Femur (tissue), 1 donor: Measurements from ENCODE around the gene TTC34.
A peak's percentile ranks its signal among the peaks of the same experiment; 100 is the strongest.

Experiments
- DNase-seq: peaks from one replicate; pipeline ENCODE4 v3.0.0-alpha.2; 2017

Gene TTC34

GRCh38 chr1:2810899-2811532 is 9.5 kb upstream of the TTC34 start:
- no peak for DNase-seq

GRCh38 chr1:2810281-2810680 is 8.8 kb upstream of the TTC34 start:
- DNase-seq, result no peak

GRCh38 chr1:2809656-2810055 is 8.2 kb upstream of the TTC34 start:
- no peak for DNase-seq

DNA sequence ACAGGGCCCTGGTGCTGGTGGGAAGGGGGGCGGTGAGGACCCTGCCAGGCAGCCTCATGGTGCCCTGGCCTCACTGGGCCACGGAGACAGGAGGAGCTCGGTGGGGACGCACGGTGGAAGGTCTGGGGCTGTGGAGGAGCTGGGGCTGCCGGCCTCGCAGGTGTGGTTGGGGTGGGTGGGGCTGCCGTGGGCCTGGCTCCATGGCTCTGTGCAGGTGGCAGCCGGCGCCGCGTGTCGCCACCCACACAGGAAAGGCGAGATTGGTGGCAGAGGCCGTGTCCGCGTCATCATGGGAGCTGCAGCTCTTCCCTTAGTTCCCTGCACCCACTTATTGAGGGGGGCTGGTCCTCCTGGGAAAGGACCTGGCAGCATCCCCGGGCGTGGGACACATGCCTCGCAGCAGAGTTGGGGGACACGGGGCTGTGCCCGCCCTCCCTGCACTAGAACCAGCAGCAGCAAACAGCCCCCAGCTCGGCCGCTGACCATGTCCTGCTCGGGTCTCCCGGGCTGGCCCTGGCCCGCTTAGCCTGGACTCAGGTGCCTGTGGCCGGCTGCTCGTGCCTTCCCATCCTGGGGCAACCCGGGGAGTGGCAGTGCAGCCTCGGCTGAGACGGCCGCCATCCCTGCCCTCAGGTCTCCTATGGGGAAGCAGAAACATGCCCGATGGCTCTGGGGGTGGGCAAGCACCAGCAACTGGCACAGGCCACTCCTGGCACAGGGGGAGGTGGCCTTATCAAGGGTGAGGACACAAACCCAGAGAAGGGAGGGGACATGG is 7.5 kb upstream of the TTC34 start:
- DNase-seq, result no peak

DNA sequence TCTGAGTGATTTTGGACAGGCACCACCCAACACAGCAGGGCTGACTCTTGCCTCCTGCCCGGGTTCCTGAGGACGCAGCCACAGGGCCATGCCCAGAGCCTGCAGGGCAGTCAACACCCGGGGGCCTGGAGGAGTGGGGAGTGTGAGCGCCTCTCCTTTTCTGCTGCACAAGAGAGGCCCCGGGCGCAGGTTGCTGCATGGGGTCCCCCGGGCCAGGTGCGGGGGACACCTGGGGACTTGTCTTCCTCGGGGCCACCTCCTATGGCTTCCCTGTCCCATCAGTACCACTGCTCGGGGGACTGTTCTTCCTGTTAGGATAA is 6.9 kb upstream of the TTC34 start:
- DNase-seq, result no peak

DNA sequence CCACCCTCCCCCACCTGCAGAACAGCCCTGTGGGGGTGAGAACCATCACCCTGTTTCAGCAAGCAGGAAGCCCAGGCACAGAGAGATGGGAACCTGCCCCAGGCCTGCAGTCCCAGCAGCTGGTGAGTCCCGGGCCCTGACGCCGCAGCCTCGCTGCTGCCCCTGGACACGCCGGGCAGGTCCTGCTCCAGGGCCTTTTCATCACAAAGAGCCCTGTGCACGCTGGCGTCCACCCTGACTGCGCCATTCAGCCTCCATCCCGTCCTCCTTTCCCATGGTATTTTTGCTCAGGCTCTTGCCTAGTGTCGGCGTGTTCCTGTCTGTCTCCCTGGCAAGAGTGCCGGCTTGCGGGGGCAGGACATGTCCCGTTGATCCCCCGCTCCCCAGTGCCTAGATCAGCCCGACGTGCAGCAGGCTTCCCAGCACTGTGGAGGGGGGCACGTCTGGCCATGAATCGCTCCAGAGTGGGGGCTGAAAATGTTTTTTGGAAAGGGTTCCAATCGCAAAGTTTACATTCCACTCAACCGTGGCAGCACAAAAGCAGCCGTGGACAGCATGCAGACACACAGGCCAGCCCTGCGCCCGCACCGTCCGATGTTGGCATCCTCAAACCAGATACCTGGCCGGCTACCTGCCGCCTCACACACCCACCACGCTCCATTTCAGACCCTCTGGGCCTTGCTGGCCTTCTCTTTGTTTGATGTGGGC is 6.3 kb upstream of the TTC34 start:
- no peak for DNase-seq

DNA sequence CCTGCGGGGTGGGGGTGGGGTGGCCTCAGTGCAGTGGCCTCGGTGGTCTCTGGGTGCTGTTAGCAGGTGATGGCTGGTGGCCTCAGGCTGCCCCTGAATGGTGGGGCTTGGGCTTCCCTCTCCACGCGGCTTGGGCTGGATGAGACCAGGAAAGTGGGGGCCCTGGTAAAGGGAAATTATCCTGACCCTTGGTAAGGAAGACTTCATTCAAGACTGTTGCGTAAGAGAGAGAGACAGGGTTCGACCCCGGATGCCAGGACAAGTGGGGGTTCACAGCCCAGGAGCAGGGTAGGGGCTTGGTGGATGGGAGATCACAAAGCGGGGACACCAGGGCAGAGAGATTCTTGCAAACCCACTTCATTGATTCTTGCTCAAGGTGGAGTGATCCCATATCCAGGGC is 5.5 kb upstream of the TTC34 start:
- DNase-seq, result no peak

DNA sequence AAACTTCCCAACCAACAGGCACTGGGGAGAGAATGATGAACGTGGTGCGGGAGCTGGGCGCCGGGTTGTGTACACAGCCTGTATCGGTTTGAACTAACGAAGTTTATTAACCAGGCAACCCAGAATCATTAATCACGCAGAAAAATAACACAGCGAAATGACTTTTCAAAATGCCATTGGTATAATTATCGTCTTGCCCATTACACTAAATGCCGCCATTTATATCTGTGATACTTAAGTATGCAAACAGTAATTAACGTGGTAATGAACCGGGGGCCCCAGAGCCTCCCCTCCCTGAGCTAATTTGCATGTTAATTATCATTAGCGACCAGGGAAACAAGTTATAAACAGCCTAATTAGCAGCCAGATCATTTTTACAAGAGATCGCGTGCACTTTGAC is 5.1 kb upstream of the TTC34 start:
- DNase-seq, result no peak

DNA sequence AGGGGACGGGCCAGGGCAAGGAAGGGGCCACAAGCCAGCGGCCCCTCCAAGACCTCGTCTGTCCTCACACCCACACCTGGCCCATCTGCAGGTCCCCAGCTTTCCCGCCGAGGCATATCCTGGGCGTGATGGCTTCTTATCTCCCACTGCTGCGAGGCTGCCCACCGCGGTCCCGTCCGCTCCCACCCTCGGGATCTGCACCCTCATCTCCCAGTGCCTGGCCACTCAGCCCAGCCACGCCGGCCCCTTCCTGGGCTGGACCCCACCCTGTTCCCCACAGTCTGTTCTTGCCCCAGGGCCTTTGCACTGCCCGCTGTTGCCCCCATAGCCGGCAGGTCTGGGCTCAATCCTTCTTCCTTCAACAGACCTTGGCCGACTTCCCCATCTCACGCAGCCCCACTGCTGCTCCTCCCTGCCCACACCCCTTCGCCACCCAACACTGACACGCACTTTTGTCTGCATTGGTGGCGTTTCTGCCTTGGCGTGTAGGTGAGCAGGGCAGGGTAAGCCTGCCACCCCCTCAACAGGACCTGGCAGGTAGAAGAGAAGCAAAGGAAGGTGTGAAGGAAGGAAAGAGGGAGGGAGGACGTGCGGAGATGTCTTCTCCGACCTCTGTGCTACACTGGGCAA is 4.4 kb upstream of the TTC34 start:
- DNase-seq, result no peak

DNA sequence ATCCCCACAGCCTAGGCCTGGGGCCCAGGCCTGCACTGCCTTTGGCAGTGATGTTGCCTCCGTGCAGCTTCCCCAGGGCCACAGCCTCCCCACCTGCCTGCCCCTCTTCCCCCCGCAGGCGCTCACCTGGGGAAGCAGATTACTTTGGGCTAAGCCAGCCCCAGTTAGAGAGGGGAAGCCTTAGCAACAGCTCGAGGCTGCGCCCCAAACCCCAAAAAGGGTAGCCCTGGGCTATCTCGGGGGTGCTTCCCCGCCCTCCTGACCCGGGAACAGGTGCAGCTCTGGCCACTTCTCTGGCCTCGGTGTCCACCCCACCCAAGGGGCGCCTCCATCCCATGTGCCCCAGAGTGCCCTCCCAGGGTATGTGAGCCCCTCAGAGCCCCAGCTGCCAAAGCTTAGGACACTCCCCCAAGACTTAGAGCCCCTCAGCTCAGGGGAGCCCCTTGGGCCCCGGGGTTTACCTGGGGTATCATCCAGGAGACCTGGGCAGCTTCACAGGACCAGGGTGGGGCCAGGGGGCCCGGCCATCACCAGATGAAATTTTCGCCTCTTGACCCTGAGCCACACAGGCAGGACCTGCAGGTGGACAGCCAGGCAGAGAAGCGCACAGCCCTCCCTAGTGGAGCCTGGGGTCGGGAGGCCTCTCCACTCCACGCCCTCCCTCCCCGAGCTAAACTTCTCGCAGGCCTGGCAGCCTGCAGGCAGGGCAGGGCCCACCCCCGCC is 3.3 kb upstream of the TTC34 start:
- no peak for DNase-seq

- DNase-seq, result peak; percentile 8
Observed at GRCh38 chr1:2803931-2804627, 2.6 kb upstream of the TTC34 start.

- DNase-seq, result peak; percentile 8
Observed at GRCh38 chr1:2803086-2803930, 1.8 kb upstream of the TTC34 start.

DNA sequence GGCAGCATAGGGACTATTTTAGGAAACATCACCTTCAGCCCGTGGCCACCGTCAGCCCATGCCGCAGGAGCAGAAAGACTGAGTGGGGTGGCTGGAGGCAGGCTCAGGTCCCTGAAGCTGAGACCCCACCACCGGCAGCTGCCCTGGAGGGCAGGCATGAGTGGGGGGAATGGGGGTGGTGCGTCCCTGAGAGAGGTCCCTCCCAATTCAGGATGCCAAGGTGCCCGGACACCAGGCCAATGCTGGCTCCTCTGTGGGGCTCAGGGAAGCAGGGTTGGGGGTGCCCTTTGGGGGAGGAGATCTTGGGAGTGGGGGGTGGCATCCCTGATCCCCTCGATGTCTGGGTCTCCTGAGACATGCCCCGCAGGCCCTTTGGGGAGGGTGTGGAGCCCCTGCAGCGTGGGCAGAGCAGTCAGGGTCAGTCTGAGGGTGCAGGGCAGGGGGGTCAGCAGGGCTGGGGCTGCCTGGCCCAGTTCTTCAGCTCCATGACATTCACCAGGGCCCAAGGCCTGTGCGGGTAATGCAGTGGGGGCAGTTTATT is 998 bp upstream of the TTC34 start:
- peak; percentile 9 for DNase-seq

DNA sequence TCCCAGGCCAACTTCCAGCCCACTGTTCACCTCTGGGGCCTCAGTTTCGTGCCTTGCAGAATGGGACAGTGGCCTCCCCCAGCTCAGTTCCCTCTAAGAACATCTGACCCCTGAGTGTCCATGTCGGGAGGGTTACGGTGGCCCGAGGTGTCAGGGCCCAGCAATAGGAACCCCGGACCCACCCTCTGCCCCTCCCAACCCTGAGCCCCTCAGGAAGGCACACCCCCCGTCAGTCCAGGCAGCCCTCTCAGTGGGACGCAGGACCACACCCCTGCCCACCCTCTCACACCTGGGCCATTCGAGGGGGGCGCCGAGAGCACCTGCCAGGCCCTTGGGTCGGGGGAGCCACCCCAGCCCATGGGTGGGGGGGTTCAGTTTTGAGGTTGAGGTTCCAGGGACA is 447 bp downstream of the TTC34 start:
- peak; percentile 10 for DNase-seq

DNA sequence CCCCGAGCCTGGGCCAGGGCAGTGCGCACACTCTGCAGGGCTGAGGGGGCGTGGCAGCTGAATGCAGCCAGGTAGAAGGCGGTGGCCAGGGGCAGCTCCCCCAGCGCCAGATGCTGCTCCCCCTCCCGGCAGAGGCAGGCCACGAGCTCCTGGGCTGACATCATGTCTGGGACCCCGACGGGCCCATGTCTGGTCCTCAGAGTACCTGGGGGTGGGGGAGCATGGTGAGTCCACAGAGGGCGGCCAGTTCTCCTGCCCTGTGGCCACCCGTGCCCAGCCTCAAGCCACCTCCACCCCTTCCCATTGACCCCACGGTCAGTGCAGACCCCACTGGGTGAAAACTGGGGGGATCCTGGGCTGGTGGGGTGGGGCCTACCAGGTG is 838 bp downstream of the TTC34 start:
- DNase-seq, result peak; percentile 15

- DNase-seq, result peak; percentile 9
Observed at GRCh38 chr1:2799811-2800663, 1.5 kb downstream of the TTC34 start.

DNA sequence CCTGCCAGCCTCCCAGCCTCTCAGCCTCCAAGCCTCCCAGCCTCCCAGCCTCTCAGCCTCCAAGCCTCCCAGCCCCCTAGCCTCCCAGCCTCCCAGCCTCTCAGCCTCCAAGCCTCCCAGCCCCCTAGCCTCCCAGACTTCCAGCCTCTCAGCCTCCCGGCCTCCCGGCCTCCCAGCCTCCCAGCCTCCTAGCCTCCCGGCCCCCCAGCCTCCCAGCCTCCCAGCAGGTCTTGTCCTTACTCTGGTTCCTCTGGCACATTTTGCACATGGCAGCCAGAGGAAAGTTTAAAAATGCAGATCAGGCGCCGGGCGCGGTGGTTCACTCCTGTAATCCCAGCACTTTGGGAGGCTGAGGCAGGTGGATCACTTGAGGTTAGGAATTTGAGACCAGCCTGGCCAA is 2.5 kb downstream of the TTC34 start:
- DNase-seq, result peak; percentile 7

DNA sequence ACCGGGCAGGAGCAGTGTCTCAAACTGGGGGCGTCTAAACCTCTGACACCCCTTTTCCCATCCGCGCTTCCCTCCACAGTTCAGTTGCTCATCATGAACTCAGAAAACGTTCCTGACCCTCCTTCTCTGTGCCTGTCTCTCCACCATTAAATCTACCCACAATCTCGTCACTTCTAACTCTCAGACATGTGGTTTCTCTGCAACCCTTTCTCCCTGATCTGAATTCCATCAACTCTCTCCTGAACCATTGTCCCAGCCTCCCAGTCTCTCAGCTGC is 3.8 kb downstream of the TTC34 start:
- DNase-seq, result no peak

DNA sequence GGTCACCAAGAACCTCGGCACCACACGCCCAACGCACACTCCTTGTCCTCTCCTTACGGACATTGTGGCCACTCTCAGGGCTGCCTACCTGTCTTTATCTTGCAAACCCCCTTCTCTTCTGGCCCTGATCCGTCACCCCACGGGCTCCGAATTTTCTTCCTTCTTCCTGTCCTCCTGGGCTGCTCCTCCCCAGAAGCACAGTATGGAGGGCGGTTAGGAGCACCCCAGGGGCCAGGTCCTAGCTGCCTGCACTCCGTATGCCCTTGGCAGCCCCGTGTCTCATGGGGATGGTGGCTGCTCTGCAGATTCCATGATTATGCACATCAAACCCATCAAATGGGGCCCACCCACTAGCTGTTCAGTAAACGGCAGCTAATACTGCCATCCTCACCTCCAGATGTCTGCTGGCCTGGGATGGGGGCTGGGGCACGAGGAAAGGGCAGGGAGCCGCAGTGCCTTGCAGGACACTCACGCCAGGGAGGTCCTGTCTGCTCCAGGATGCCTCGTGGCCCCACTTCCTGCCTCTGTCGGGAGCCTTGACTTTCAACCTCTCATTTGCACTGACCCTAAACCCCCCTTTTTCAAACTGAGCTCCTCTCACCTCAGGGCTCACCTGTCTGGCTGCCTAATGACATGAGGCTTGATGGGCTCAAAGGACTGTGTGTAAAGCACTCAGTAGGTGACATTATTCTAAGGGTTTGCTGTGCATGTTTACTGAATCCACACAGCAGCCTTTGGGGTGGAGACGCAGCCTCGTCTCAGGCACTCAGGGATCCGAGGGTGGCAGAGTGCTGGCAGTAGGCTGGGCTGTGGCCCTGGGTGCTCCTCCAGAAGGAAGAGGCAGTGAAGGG is 4.4 kb downstream of the TTC34 start:
- DNase-seq, result peak; percentile 12

DNA sequence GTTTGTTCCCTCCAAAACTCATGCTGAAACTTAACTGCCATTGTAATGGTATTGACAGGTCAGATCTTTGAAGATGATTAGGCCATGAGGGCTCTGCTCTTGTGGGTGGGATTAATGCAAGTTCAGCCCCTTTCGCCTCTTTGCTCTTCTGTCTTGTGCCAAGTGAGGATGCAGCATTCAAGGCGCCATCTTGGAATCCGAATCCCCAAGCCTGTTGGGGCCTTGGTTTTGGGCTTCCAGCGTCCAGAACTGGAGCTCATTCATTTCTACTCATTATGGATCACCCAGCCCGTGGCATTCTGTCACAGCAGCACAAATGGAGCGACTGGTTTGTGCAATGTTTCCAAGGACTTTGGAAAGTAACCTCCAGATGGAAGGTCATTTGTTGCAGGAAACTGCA is 5.6 kb downstream of the TTC34 start:
- no peak for DNase-seq
